Gastroesophageal sphincter (tissue), 4 donors: ENCODE results near the gene OR10AD1. TPM values are rescaled to one million over a fixed set of nuclear protein-coding genes. Genes with fewer than 3 reads are reported as not detected.
"Not testable (repeated sequence)": the region's sequence is repeated elsewhere in the genome, so short reads cannot be mapped to it uniquely, and the experiment has no call there.

Experiments
- ATAC-seq: fragments of 150-250 bp; one replicate; pipeline ENCODE4 v1.9.1; 2016; ENCODE audit warnings: mild to moderate bottlenecking, moderate library complexity
- H3K27ac ChIP-seq, 4 donors: fragments of 200-600 bp; sonication (generic) in 3 of 4; 1 replicate in 3 of 4; 2 replicates in 1 of 4; pipeline ENCODE4 v1.5.1; 2016 to 2019
- H3K27me3 ChIP-seq: fragments of 200-600 bp; sonication (generic); one replicate; pipeline ENCODE4 v1.5.1; 2019
- H3K36me3 ChIP-seq, 2 donors: fragments of 200-600 bp; sonication (generic); one replicate each; pipeline ENCODE4 v1.5.1; 2019; ENCODE audit warnings: control low read depth in 1 of 2
- H3K4me1 ChIP-seq, 3 donors: fragments of 200-600 bp; sonication (generic); 1 replicate in 2 of 3; 2 replicates in 1 of 3; pipeline ENCODE4 v1.5.1; 2016 to 2019; ENCODE audit warnings: control low read depth in 2 of 3
- H3K4me3 ChIP-seq, 2 donors: fragments of 200-600 bp; sonication (generic); one replicate each; pipeline ENCODE4 v1.5.1; 2019; ENCODE audit warnings: mild to moderate bottlenecking in 1 of 2, moderate library complexity in 1 of 2
- H3K9me3 ChIP-seq, 3 donors: fragments of 200-600 bp; sonication (generic); one replicate each; pipeline ENCODE4 v1.5.1; 2017 to 2019; ENCODE audit warnings: control low read depth in 2 of 3
- EP300 ChIP-seq: sonication (generic); formaldehyde crosslinking; IDR thresholded peaks from one replicate; pipeline ENCODE4 v1.6.1; 2017; ENCODE audit warnings: antibody characterized with exemption, mild to moderate bottlenecking
- POLR2A ChIP-seq, 2 donors: fragments of 450-650 bp; IDR thresholded peaks; one replicate each; pipeline ENCODE4 v1.6.1; 2017; ENCODE audit warnings: antibody characterized with exemption in 2 of 2, mild to moderate bottlenecking in 2 of 2, moderate library complexity in 1 of 2
- POLR2AphosphoS5 ChIP-seq: sonication (generic); formaldehyde crosslinking; IDR thresholded peaks from one replicate; pipeline ENCODE4 v1.6.1; 2017; ENCODE audit warnings: antibody characterized with exemption
- WGBS, 2 donors: methylation state at CpG; one replicate each; pipeline ENCODE4 v1.1.5; 2018; ENCODE audit warnings: low coverage in 1 of 2; 5-methylcytosine and 5-hydroxymethylcytosine counted together
- total RNA-seq, 4 donors: library from RNA; depleted of rRNA; stranded (reverse); fragments of >200 nt; gene quantifications; one replicate each; pipeline ENCODE4 v1.1.0, GENCODE V29; 2016
- TF ChIP-seq, protein P1 (sequence below), 4 experiments: fragments of 200-600 bp in 2 of 4; fragments of 450-650 bp in 2 of 4; sonication (generic) in 1 of 4; IDR thresholded peaks; one replicate each; pipeline ENCODE4 v1.5.1; 2017 to 2019; ENCODE audit warnings: antibody characterized with exemption in 4 of 4, mild to moderate bottlenecking in 2 of 4, moderate library complexity in 2 of 4

The OR10AD1 gene
- not detected for total RNA-seq

GRCh38 chr12:48203192-48203591 is at the start of gene OR10AD1:
Gene OR10AD1, minus strand, starts transcription at chr12:48203292. Its CDS starts 0 bp downstream, at chr12:48203292.
- Histone ChIP-seq H3K27me3 (no peaks in the 10 kb centered on the region), H3K9me3 (peaks cover 0 to 62% (median 0%) of the 10 kb centered on the region in 3 donors), H3K36me3 (peaks cover 0 to 26% of the 10 kb centered on the region in 2 donors), H3K4me3 (no peak within 1 kb of the TSS), H3K4me1 (peaks cover 0 to 23% (median 0%) of the 10 kb centered on the region in 3 donors), H3K27ac (no peak within 1 kb of the TSS)
- ATAC-seq, result no peak
- WGBS, 2 donors, result 71 to 79% methylated on average over 4 of the region's 4 CpGs
- TF ChIP-seq, protein P1, sequence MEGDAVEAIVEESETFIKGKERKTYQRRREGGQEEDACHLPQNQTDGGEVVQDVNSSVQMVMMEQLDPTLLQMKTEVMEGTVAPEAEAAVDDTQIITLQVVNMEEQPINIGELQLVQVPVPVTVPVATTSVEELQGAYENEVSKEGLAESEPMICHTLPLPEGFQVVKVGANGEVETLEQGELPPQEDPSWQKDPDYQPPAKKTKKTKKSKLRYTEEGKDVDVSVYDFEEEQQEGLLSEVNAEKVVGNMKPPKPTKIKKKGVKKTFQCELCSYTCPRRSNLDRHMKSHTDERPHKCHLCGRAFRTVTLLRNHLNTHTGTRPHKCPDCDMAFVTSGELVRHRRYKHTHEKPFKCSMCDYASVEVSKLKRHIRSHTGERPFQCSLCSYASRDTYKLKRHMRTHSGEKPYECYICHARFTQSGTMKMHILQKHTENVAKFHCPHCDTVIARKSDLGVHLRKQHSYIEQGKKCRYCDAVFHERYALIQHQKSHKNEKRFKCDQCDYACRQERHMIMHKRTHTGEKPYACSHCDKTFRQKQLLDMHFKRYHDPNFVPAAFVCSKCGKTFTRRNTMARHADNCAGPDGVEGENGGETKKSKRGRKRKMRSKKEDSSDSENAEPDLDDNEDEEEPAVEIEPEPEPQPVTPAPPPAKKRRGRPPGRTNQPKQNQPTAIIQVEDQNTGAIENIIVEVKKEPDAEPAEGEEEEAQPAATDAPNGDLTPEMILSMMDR (IDR thresholded peaks at IDR 0.05), result no peak
- TF ChIP-seq POLR2AphosphoS5 (no peak), POLR2A (IDR thresholded peaks at IDR 0.05) (no peak), EP300 (no peak)

GRCh38 chr12:48247181-48247966 is 44.3 kb upstream of the OR10AD1 start:
- WGBS, 2 donors, result 77% methylated on average over 1 of the region's 5 CpGs; no CpG with 5 or more reads in 1 of the 2 donors
- Histone ChIP-seq H3K36me3 (no peaks in the 10 kb centered on the region), H3K9me3 (peaks cover 0 to 7% (median 0%) of the 10 kb centered on the region in 3 donors), H3K27ac (no peak overlapping the region), H3K27me3 (no peaks in the 10 kb centered on the region), H3K4me1 (no peaks in the 10 kb centered on the region), H3K4me3 (no peak overlapping the region)
- TF ChIP-seq, protein P1 (IDR thresholded peaks at IDR 0.05), result no peak
- no peak for TF ChIP-seq POLR2A (IDR thresholded peaks at IDR 0.05)
- no peak for TF ChIP-seq EP300
- no peak for TF ChIP-seq POLR2AphosphoS5
- ATAC-seq, result no peak

- 38 to 39% methylated on average over 2 to 3 of the region's 3 CpGs for WGBS, 2 donors
- no peaks in the 10 kb centered on the region for H3K4me1 ChIP-seq
- H3K9me3 ChIP-seq, result peaks cover 0 to 5% (median 0%) of the 10 kb centered on the region in 3 donors
- H3K27me3 ChIP-seq, result no peaks in the 10 kb centered on the region
- no peak overlapping the region for H3K4me3 ChIP-seq
- TF ChIP-seq EP300, result no peak
- TF ChIP-seq, protein P1 (IDR thresholded peaks at IDR 0.05), result no peak
- TF ChIP-seq POLR2A (IDR thresholded peaks at IDR 0.05), result no peak
- no peak for TF ChIP-seq POLR2AphosphoS5
- H3K27ac ChIP-seq, result no peak overlapping the region
- ATAC-seq, result no peak
- no peaks in the 10 kb centered on the region for H3K36me3 ChIP-seq
Measured at GRCh38 chr12:48237162-48237561, 34.1 kb upstream of the OR10AD1 start.

DNA sequence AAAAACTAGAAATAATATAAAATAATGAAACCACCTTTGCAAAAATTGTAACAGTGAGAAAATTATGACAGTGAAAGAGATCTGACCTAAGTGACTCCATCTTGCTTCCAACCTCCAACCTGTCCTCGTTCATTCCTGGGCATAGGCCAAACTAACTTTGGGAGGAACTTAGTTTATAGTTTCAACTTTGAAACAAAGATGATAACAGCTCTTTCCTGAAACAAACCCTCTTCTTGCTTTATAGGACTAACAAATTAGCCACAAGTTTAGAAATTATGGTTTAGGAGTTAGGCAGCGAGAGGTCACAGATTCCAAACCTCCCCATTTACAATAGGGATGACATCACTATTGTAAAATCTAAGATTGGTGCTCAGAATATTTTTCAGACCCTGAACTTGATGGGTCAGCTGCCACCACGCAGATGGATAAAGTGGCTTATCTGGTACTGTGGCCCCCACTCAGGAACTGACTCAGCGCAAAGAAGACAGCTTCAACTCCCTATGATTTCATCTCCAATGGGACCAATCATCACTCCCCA is 32.8 kb upstream of the OR10AD1 start:
- H3K36me3 ChIP-seq, result no peaks in the 10 kb centered on the region
- no peaks in the 10 kb centered on the region for H3K27me3 ChIP-seq
- no peak overlapping the region for H3K27ac ChIP-seq
- no peak overlapping the region for H3K4me3 ChIP-seq
- no peaks in the 10 kb centered on the region for H3K9me3 ChIP-seq
- 68 to 82% methylated on average over 4 of the region's 4 CpGs for WGBS, 2 donors
- ATAC-seq, result no peak
- TF ChIP-seq EP300 (no peak), POLR2A (IDR thresholded peaks at IDR 0.05) (no peak), POLR2AphosphoS5 (no peak)
- TF ChIP-seq, protein P1 (IDR thresholded peaks at IDR 0.05), result no peak
- H3K4me1 ChIP-seq, result no peaks in the 10 kb centered on the region

DNA sequence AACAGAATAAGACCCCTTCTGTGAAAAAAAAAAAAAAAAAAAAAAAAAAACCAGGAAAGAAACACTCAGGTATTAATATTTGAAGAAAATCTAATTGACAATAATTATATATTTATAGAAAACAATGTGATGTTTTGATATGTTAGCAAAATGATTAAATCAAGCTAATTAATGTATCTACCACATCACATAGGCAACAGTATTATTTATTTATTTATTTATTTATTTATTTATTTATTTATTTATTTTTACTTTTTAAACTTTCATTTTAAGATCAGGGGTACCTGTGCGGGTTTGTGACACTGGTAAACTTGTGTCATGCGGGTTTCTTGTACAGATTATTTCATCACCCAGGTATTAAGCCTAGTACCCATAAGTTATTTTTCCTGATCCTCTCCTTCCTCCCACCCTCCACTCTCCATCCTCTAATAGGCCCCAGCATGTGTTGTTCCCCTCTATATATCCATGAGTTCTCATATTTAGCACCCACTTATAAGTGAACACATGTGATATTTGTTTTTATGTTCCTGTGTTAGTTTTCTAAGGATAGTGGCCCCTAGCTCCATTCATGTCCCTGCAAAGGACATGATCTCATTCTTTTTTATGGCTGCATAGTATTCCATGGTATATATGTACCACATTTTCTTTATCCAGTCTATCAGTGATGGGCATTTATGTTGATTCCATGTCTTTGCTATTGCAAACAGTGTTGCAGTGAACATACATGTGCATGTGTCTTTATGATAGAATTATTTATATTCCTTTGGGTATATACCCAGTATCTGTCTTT is 28.3 kb upstream of the OR10AD1 start:
- H3K9me3 ChIP-seq, result not testable (repeated sequence)

GRCh38 chr12:48224533-48224932 is 21.4 kb upstream of the OR10AD1 start:
- H3K36me3 ChIP-seq, H3K27me3 ChIP-seq, H3K4me1 ChIP-seq, ATAC-seq, H3K27ac ChIP-seq, H3K4me3 ChIP-seq, H3K9me3 ChIP-seq: not testable (repeated sequence)
- 68 to 76% methylated on average over 3 of the region's 3 CpGs for WGBS, 2 donors

More for the DNA sequence above, 28.3 kb upstream of the OR10AD1 start:
- 85 to 88% methylated on average over 2 of the region's 2 CpGs for WGBS, 2 donors
- not testable (repeated sequence) for H3K4me3 ChIP-seq, H3K4me1 ChIP-seq, H3K27ac ChIP-seq, ATAC-seq, H3K36me3 ChIP-seq, H3K27me3 ChIP-seq
